GM18951 (cell line): ENCODE measurements around the gene TLE1.

ENCODE experiments used
- POLR2A ChIP-seq: IDR thresholded peaks from 4 replicates; pipeline ENCODE4 v1.6.1; 2011; ENCODE audit warnings: mild to moderate bottlenecking; ENCODE audit not compliant: insufficient read length, insufficient read depth; ENCODE audit errors: extremely low read depth
- in situ Hi-C: fragments of 300-500 bp; cut with MboI; formaldehyde crosslinking; loops from one replicate; pipeline ENCODE4 v1.12.0; 2022; ENCODE audit warnings: low sequenced_read_pairs, mixed read lengths, inconsistent platforms; ENCODE audit not compliant: unreplicated experiment

TLE1 gene

DNA sequence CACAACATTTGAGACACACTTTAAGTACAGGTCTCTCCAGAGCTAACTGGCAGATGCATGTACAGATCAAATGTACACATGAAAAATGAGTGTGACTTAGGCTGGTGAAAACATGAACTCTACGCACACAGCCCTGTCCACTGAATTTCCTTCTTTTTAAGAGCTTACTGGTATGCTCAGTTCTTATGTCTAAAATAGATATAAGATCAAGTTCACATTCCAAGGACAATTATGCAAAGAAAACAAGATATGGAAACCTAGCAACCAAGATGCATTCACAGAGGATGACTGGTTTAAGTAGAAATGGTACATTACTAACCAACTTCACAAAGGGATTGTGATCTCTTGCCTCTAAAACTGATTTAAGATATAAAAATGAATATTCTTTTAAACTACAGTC lies 56.7 kb downstream of the TLE1 start:
- in situ Hi-C loops, result no loop called here
- no peak for TF ChIP-seq POLR2A

DNA sequence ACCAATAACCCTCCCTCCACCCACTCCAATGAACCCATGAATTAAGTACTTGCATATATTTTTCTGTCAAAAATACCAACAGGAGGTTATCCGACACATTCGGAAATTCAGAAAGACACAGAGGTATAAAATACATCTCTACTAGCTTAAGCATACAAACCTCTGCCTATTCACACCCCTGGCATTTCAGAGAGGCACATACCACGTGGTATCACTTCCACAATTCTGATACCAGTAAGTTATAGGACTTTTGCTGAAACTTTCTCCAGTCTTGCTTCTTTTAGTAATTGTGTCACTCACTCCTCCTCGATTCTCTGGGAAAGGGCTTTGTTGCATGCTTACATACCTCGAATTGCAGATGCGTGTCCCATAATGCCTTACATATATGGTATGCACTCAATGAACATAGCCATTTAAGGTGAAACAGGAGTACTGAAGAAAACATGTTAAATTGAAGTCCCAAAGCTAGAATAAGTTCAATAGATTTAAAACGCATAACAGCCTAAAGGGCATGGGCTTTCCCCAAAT lies 58.1 kb downstream of the TLE1 start:
- in situ Hi-C loops, result no loop called here
- no peak for TF ChIP-seq POLR2A

DNA sequence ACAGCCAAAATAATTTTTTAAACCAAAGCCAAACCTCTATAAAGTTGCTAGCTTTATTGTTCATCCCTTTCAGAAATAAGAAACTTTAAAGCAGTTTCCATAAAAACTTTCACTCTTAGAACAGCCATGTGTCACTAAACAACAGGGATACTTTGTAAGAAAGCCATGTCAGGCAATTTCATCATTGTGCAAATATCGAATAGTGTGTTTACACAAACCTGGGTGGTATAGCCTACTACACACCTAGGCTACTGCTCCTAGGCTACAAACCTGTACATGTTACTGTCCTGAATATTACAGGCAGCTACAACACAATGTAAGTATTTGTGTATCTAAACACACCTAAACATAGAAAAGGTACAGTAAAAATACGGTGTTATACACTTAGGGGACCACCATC lies 59.9 kb downstream of the TLE1 start:
- no peak for TF ChIP-seq POLR2A
- in situ Hi-C loops, result no loop called here

DNA sequence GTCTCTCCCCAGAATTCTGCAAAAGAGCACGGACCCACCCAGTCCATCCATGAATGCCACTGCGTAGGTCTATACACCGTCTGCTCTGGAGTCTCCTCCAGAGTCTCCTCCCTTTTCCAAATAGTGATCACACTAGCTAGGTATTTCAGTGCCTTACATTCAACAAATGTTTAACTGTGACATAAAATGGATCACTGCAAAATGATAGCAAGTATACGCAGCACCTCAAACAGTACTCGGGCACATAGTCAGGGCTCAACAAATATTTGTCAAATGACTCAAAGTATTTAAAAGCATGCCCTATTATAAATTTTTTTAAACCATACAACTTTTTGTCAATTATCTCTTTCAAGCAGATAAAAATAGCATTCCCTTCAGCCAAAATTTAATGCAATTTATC lies 60.5 kb downstream of the TLE1 start:
- no peak for TF ChIP-seq POLR2A
- in situ Hi-C loops, result no loop called here

DNA sequence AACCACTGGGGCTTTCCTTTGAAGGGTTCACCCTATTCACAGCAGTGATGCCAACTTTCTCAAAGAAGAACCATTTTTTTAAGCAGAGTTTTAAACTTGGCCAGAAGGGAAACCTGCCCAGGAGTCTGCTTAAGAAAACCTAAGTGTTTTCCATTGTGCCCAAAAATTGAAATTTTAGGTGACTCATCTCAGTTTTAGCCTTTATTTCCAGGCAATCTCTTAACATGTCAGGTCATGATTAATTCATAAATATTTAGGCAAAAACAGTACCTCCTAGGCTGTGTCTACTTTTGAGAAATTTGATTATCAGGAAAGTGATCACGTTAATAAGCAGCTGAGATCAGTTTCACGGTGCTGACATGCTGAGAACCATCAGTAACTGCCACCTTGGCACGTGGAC lies 61.9 kb downstream of the TLE1 start:
- no peak for TF ChIP-seq POLR2A
- in situ Hi-C loops, result no loop called here

DNA sequence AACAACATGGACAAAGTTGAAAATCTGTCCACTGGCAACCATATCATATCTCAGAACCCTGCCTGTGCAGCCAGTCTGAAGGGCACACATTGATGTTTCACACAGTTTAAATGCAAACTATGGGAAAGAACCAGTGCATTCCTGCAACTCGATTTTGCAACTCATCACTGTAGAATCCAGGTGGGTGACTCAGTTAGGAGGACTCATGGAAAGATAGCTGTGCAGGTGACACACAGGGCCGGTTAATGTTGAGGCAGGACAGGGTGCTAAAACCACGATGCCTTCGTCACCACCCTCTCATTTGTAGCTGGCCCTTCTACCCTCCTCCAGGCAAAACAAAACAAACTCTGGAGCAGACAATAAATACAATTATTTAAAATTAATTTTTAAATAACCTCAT lies 62.8 kb downstream of the TLE1 start:
- no peak for TF ChIP-seq POLR2A
- in situ Hi-C loops, result no loop called here

DNA sequence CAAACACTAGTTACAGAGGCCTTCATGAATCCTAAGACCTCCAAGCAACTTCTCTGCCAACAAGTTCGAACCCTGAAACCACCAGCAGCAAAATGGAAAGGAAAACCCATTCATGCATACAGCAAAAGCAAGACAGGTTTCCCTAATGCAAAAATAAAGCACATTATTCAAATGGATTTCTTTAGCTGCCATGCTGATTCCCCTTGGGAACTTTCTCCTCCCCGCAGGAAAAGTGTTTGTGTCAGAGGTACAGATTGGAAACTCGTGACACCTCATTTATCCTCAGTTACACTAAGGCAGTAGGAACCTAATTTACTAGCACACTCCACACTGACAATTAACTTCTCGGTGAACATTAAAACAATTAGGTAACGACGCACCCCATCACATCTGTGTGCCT lies 63.4 kb downstream of the TLE1 start:
- no peak for TF ChIP-seq POLR2A
- in situ Hi-C loops, result no loop called here

DNA sequence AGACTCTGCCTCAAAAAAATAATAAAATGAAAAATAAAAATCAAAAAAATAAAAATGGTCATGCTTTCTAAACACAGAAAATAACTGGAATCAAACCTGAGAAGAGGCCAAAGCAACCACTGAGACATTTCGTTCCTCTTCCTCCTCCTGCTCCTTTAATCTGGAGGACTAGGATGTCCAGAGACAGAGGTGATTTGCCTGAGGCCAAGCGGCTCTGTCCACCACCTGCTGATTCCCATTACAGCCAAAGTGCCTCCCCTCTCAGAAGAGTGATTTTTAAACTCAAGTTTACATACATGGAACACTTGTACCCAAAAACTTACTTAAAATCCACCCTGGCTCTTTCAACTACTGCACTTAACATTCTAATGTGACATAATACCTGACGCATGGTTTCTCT lies 65.6 kb downstream of the TLE1 start:
- TF ChIP-seq POLR2A, result no peak

DNA sequence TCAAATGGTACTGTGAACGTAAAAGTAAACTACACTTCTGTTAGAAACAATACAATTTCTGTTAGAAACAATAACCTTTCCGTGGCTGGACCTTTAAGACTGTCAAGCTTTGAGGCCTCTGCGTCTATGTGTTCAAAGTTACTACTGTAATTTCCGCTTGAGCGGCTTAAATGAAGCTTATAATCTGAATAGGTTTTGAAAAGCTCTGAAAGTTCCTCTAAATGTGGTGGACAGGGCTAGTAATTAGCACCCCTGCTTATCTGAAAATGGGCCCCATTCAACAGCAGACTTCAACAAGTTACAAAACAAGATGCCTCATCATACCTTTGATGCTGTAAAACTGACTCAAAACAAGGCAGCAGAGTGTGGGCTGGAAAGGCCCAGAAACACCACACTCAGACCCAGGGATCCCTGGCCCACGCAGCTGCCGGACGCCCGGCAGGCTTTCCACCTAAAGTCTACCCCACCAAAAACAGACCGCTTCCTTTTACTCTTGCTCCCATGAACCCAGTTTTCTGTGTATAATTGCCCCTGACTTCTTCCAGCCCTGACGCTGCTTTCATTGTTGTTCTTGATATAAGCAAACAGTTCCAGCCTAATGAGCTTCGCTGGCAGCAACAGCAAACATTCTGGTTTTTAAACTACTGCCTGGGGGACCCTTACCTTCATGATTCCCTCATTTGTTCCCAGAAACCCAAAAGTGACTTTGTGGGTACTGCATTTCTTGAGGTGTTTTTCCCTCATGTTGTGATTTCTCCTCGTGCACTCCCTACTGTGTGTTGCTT lies 66.7 kb downstream of the TLE1 start:
- TF ChIP-seq POLR2A, result no peak
- in situ Hi-C loops, result no loop called here

More for the DNA sequence above, 65.6 kb downstream of the TLE1 start:
- in situ Hi-C loops, result no loop called here

DNA sequence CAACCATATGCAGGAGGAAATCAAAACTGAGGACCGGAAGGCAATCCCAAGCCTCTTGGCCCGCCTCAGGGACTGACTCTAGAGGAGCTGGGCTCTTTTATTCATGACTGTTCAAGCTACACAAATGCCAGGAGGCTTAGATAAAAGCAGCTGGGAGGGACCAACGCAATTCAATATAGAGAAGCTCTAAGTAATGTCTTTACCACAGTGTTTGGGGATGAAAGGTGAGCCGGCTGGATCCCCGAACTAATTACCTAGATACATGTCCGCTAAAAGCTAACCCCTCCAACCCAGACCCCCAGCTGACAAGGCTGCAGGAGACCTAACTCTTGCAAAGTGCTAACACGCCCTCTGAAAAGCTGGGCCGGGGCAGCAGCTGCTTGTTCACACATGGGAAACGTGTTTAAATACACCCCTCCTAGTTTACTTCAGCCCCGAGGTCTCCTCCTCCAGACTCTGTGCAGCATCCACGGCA lies 67.5 kb downstream of the TLE1 start:
- TF ChIP-seq POLR2A, result no peak
- in situ Hi-C loops, result no loop called here

DNA sequence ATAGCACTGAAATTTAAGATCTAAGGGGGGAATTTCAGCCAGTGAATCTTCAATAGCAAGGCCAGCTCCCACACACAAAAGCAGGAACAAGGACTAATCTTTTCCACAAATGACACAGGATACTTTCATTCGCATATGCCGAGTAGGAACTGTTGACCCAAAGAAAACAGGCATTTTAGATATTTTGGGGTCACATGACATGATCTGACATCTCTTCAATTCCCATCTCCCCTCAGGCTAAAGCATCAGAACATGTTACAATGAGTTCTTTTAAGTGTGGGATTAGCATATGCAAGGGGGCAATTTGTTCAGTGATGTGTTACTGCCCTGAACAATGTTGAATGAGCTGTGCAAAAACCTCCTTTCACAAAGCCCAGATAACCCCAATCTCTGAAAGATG lies 68.2 kb downstream of the TLE1 start:
- TF ChIP-seq POLR2A, result no peak
- in situ Hi-C loops, result no loop called here

DNA sequence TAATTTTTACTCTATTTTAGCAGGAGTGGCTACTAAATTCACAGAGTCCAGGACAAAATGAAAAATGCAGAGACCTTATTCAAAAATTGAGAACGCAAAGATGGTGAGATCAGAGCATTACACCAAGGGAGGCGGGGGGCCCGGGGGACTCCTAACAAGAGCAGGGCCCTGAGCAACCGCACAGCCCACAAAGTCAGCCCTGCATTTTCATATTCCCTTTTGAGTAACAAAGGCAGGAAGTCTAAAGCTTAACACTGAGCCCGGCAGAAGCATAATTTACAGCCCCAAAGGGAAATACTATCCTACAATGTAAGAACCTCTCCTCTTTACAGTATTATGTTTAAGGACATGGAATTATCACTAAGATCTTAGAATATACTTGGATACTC lies 69.4 kb downstream of the TLE1 start:
- in situ Hi-C loops, result no loop called here

DNA sequence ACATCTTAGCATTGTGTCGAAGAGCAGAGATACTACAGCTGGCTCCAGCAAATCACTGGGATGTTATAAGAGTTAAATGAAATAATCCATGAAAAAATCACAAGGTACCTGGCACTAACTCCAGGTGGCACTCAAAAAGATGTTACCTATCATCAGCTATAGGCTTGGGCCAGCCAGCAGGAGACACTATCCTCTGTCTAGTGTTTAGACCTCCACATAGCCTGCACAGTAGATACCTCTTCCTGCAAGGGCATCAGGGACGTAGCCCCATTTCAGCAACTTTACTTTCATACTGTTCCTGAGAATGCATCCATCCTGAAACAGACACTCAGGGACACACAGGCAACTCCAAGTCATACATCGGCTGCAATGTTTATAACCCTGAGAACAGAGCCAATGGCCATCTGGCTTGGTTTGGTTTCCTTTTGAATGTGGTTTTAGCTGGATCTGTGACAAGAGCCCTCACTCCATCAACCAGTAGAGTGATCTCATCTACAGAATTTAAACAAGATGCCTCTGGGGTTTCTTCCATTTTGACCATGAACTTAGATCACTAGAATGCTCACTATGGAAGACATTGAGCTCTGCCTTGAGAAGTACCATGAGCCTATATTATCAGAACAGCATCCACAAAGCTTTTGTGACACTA lies 69.9 kb downstream of the TLE1 start:
- in situ Hi-C loops, result no loop called here
- TF ChIP-seq POLR2A, result no peak

More for the DNA sequence above, 69.4 kb downstream of the TLE1 start:
- TF ChIP-seq POLR2A, result no peak

DNA sequence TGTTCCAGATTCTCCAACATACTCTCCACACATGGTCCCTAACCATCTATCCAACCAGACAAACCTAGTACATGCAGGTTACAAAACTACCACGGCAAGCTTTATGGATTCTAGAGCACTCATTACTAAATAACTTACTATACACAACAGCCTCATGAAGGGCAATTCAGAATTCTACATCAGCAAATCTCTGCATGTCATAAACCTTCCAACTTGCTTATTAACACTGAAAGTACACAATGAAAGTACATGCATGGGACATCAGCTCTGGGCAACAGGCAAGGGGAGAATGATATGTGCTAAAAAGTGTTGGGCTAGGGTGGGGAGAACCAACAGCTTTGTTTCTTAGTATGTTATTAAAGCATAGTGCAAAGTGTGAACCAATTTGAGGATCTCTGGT lies 70.4 kb downstream of the TLE1 start:
- in situ Hi-C loops, result no loop called here
- no peak for TF ChIP-seq POLR2A
